Glomerular visceral epithelial cell (primary cell): ENCODE data around the gene EFS.
A peak's percentile ranks its signal among the peaks of the same experiment; 100 is the strongest.
"Not testable (repeated sequence)": the region's sequence is repeated elsewhere in the genome, so short reads cannot be mapped to it uniquely, and the experiment has no call there.

Source experiments
- DNase-seq: peaks from one replicate; pipeline ENCODE4 v3.0.0-alpha.2; 2016; ENCODE audit errors: extremely low spot score

Gene EFS

GRCh38 chr14:23326491-23327332, 38.3 kb downstream of the EFS start:
- DNase-seq, result no peak

GRCh38 chr14:23325746-23326145, 39.2 kb downstream of the EFS start:
- not testable (repeated sequence) for DNase-seq

GRCh38 chr14:23324993-23325392, 40.0 kb downstream of the EFS start:
- no peak for DNase-seq

GRCh38 chr14:23324455-23324846, 40.5 kb downstream of the EFS start:
- no peak for DNase-seq

GRCh38 chr14:23323838-23324454, 41.0 kb downstream of the EFS start:
- DNase-seq, result no peak

- no peak for DNase-seq
These were observed 42.1 kb downstream of the EFS start for GRCh38 chr14:23322568-23323517.

GRCh38 chr14:23321572-23322547, 43.1 kb downstream of the EFS start:
- DNase-seq, result peak; percentile 58

- DNase-seq, result peak; percentile 100
These were observed 44.1 kb downstream of the EFS start, which contains the start of gene PABPN1 for GRCh38 chr14:23320584-23321571. PABPN1 (plus strand) TSS chr14:23321457; CDS start chr14:23321470, 13 bp downstream.

- DNase-seq, result no peak
These were observed 45.0 kb downstream of the EFS start for GRCh38 chr14:23319746-23320583.

- no peak for DNase-seq
These were observed 48.7 kb downstream of the EFS start for GRCh38 chr14:23316300-23316699.

GRCh38 chr14:23310546-23310945, 54.4 kb downstream of the EFS start:
- no peak for DNase-seq

GRCh38 chr14:23308721-23309445, 56.1 kb downstream of the EFS start:
- no peak for DNase-seq

GRCh38 chr14:23307687-23308644, 57.0 kb downstream of the EFS start:
- DNase-seq, result no peak

- no peak for DNase-seq
These were observed 57.8 kb downstream of the EFS start for GRCh38 chr14:23307146-23307530.

GRCh38 chr14:23306412-23307145, 58.4 kb downstream of the EFS start, which contains the start of gene BCL2L2:
BCL2L2 (plus strand) TSS chr14:23306833; CDS start chr14:23307768, 935 bp downstream.
- DNase-seq, result peak; percentile 95
